GM23338 (cell line): ENCODE results near the gene NPM1. TPM values are rescaled to one million over a fixed set of nuclear protein-coding genes. Genes with fewer than 3 reads are reported as not detected.

Experiments used
- ATAC-seq: fragments of 200-7000 bp; cut with Tn5 transposase; 3 replicates; pipeline ENCODE4 v1.9.1; 2020
- DNase-seq: peaks from one replicate; pipeline ENCODE4 v3.0.0-alpha.2; 2015; ENCODE audit warnings: low spot score
- H2AFZ ChIP-seq: fragments of 200-600 bp; sonication (generic); 2 replicates; pipeline ENCODE4 v1.8.0; 2016; ENCODE audit warnings: antibody characterized with exemption, mild to moderate bottlenecking, moderate library complexity
- H3F3A ChIP-seq: fragments of 200-600 bp; sonication (generic); replicated peaks from 2 replicates; pipeline ENCODE4 v1.8.0; 2017; ENCODE audit warnings: antibody characterized with exemption, mixed run types, low read depth
- H3K27ac ChIP-seq: fragments of 200-600 bp; sonication (generic); 2 replicates; pipeline ENCODE4 v1.6.1; 2016; ENCODE audit warnings: low read depth
- H3K27me3 ChIP-seq: fragments of 200-600 bp; sonication (generic); 2 replicates; pipeline ENCODE4 v1.8.0; 2016; ENCODE audit warnings: mild to moderate bottlenecking, mixed run types, moderate library complexity; ENCODE audit not compliant: insufficient read depth
- H3K36me3 ChIP-seq: fragments of 200-600 bp; sonication (generic); 2 replicates; pipeline ENCODE4 v1.8.0; 2016; ENCODE audit warnings: mild to moderate bottlenecking; ENCODE audit not compliant: insufficient read depth
- H3K4me1 ChIP-seq: fragments of 200-600 bp; sonication (generic); 2 replicates; pipeline ENCODE4 v1.8.0; 2016; ENCODE audit warnings: mild to moderate bottlenecking, moderate library complexity; ENCODE audit not compliant: insufficient read depth
- H3K4me2 ChIP-seq: fragments of 200-600 bp; sonication (generic); 2 replicates; pipeline ENCODE4 v1.7.1; 2017; ENCODE audit warnings: mixed run types
- H3K4me3 ChIP-seq: fragments of 200-600 bp; sonication (generic); 2 replicates; pipeline ENCODE4 v1.6.1; 2016; ENCODE audit warnings: mixed run types
- H3K79me2 ChIP-seq: fragments of 200-600 bp; sonication (generic); replicated peaks from 2 replicates; pipeline ENCODE4 v1.8.0; 2017; ENCODE audit warnings: mild to moderate bottlenecking; ENCODE audit not compliant: insufficient read depth
- H3K9me2 ChIP-seq: fragments of 200-600 bp; sonication (generic); 2 replicates; pipeline ENCODE4 v1.8.0; 2017; ENCODE audit not compliant: insufficient read depth
- H4K20me1 ChIP-seq: fragments of 200-600 bp; sonication (generic); replicated peaks from 2 replicates; pipeline ENCODE4 v1.8.0; 2017; ENCODE audit warnings: mild to moderate bottlenecking; ENCODE audit not compliant: insufficient read depth
- H3K27ac Mint-ChIP-seq: 2 replicates; pipeline ENCODE4 v1.8.0; 2020; ENCODE audit warnings: inconsistent platforms, mild to moderate bottlenecking, moderate library complexity, mixed read lengths
- H3K27me3 Mint-ChIP-seq: 3 replicates; pipeline ENCODE4 v1.8.0; 2022; ENCODE audit warnings: low read depth, mild to moderate bottlenecking, moderate library complexity, mixed read lengths, inconsistent platforms; ENCODE audit not compliant: insufficient read depth, poor library complexity
- H3K36me3 Mint-ChIP-seq: 3 replicates; pipeline ENCODE4 v1.8.0; 2021; ENCODE audit warnings: low read depth, mild to moderate bottlenecking, inconsistent platforms, moderate library complexity, mixed read lengths
- H3K4me1 Mint-ChIP-seq: 3 replicates; pipeline ENCODE4 v1.8.0; 2020; ENCODE audit warnings: mild to moderate bottlenecking, inconsistent platforms, mixed read lengths
- H3K4me3 Mint-ChIP-seq: 3 replicates; pipeline ENCODE4 v1.8.0; 2021; ENCODE audit warnings: moderate library complexity, mild to moderate bottlenecking, inconsistent platforms, mixed read lengths
- H3K9me3 Mint-ChIP-seq: 3 replicates; pipeline ENCODE4 v1.8.0; 2020; ENCODE audit warnings: moderate library complexity, mild to moderate bottlenecking, inconsistent platforms, mixed read lengths
- CREB1 ChIP-seq: fragments of 250-450 bp; sonication (Bioruptor Pico); IDR thresholded peaks from 2 replicates; pipeline ENCODE4 v1.5.0; 2020; ENCODE audit warnings: low read depth, mild to moderate bottlenecking, moderate library complexity
- EZH2 ChIP-seq: fragments of 200-600 bp; sonication (generic); IDR thresholded peaks from one replicate; pipeline ENCODE4 v1.8.0; 2017; ENCODE audit warnings: antibody characterized with exemption, mild to moderate bottlenecking, low read depth; ENCODE audit not compliant: unreplicated experiment
- EZH2phosphoT487 ChIP-seq: fragments of 200-600 bp; sonication (generic); IDR thresholded peaks from one replicate; pipeline ENCODE4 v1.8.1; 2018; ENCODE audit warnings: antibody characterized with exemption; ENCODE audit not compliant: unreplicated experiment
- JUNB ChIP-seq: IDR thresholded peaks from one replicate; pipeline ENCODE4 v1.6.1; 2016; ENCODE audit warnings: antibody characterized with exemption; ENCODE audit not compliant: unreplicated experiment
- STAT1 ChIP-seq: IDR thresholded peaks from one replicate; pipeline ENCODE4 v1.6.1; 2016; ENCODE audit warnings: antibody characterized with exemption; ENCODE audit not compliant: unreplicated experiment
- ZNF114 ChIP-seq: fragments of 250-450 bp; sonication (Bioruptor Pico); IDR thresholded peaks from 2 replicates; pipeline ENCODE4 v1.5.0; 2020; ENCODE audit warnings: mild to moderate bottlenecking, moderate library complexity
- ZNF331 ChIP-seq: fragments of 250-450 bp; sonication (Bioruptor Pico); IDR thresholded peaks from 2 replicates; pipeline ENCODE4 v1.5.0; 2020; ENCODE audit warnings: low read depth, mild to moderate bottlenecking, moderate library complexity
- polyA plus RNA-seq: library from polyadenylated mRNA; unstranded; fragments of >200 nt; fragmentation: Nextera tagmentation; extraction: Ambion mirVana; gene quantifications from 2 replicates; pipeline ENCODE4 v1.2.1, GENCODE V29; 2016
- total RNA-seq: library from RNA; depleted of rRNA; stranded (reverse); fragments of >200 nt; shearing (Covaris generic); gene quantifications from 2 replicates; pipeline ENCODE4 v1.2.3, GENCODE V29; 2014
- TF ChIP-seq, protein P1 (sequence below), 2 experiments: fragments of 200-600 bp in 1 of 2; sonication (generic) in 1 of 2; conservative IDR thresholded peaks; 2 replicates each; pipeline versions ENCODE4 v1.5.1 to v1.6.1; 2016 to 2017; ENCODE audit warnings: antibody characterized with exemption in 2 of 2, low read depth in 2 of 2, mild to moderate bottlenecking in 2 of 2, moderate library complexity in 1 of 2
- TF ChIP-seq, protein P2 (sequence below): fragments of 250-450 bp; sonication (Bioruptor Pico); IDR thresholded peaks from 2 replicates; pipeline ENCODE4 v1.5.0; 2020; ENCODE audit warnings: mild to moderate bottlenecking, moderate library complexity
- TF ChIP-seq, protein P3 (sequence below): IDR thresholded peaks from 2 replicates; pipeline ENCODE4 v1.6.1; 2016; ENCODE audit warnings: antibody characterized with exemption

NPM1 gene
- total and polyA plus RNA-seq, 2 experiments from 2014 or later = 3,739 to 5,242 TPM

DNA sequence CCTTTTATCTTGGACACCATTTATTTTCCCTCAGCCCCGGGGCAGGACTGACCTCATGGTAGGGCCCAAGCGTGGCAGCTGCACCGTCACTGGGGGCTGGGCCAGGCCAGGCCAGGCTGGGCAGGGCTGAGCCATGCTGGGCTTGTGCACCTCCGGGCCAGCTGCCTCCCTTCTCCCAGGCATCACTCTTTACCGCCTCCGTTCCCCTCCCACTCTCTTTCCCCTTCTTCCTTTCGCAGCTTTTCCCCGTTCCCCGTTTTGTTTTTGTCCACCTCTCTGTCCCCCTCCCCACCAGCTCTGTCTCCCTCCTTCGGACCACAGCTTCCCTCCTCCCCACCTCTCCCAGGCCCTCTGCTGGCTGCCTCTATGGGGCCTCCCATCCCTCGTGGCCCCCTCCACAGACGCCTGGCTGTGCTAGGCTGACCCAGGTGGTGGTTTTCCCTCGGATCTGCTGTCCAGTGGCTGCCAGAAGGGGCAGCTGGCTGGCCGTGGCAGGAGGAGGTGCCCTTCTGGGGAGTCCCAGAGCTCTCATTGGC, 49.7 kb downstream of the NPM1 start:
- no peaks in the 10 kb centered on the region; the same call in 2 of the 3 replicates for H3K36me3 Mint-ChIP-seq
- H3K4me3 Mint-ChIP-seq = no peak overlapping the region
- peaks cover 17% of the 10 kb centered on the region for H3K4me1 ChIP-seq
- TF ChIP-seq CREB1 (CRISPR knock-in tag) = no peak
- TF ChIP-seq, protein P1, sequence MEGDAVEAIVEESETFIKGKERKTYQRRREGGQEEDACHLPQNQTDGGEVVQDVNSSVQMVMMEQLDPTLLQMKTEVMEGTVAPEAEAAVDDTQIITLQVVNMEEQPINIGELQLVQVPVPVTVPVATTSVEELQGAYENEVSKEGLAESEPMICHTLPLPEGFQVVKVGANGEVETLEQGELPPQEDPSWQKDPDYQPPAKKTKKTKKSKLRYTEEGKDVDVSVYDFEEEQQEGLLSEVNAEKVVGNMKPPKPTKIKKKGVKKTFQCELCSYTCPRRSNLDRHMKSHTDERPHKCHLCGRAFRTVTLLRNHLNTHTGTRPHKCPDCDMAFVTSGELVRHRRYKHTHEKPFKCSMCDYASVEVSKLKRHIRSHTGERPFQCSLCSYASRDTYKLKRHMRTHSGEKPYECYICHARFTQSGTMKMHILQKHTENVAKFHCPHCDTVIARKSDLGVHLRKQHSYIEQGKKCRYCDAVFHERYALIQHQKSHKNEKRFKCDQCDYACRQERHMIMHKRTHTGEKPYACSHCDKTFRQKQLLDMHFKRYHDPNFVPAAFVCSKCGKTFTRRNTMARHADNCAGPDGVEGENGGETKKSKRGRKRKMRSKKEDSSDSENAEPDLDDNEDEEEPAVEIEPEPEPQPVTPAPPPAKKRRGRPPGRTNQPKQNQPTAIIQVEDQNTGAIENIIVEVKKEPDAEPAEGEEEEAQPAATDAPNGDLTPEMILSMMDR (conservative IDR thresholded peaks at IDR 0.05; ENCODE audit: low read depth in 2 of 2) = peak; percentile 26 to 36
- H3K4me3 ChIP-seq = no peak overlapping the region
- no peaks in the 10 kb centered on the region for H4K20me1 ChIP-seq
- peaks cover 9% of the 10 kb centered on the region for H3K27me3 Mint-ChIP-seq
- H3K4me2 ChIP-seq = 0 out of 2 replicates have a peak overlapping the region, but pooled peaks have one; percentile 55
- H3F3A ChIP-seq = no peaks in the 10 kb centered on the region
- H3K4me1 Mint-ChIP-seq = peaks cover 47% of the 10 kb centered on the region
- no peaks in the 10 kb centered on the region for H3K9me2 ChIP-seq
- ATAC-seq (peak; percentile 59), DNase-seq (peak; percentile 71)
- no peaks in the 10 kb centered on the region for H3K79me2 ChIP-seq
- H3K27ac Mint-ChIP-seq = no peak overlapping the region
- no peaks in the 10 kb centered on the region for H3K9me3 Mint-ChIP-seq
- H3K27me3 ChIP-seq = no peaks in the 10 kb centered on the region
- H2AFZ ChIP-seq = peak overlapping the region; percentile 84
- H3K27ac ChIP-seq = no peak overlapping the region
- H3K36me3 ChIP-seq = no peaks in the 10 kb centered on the region

DNA sequence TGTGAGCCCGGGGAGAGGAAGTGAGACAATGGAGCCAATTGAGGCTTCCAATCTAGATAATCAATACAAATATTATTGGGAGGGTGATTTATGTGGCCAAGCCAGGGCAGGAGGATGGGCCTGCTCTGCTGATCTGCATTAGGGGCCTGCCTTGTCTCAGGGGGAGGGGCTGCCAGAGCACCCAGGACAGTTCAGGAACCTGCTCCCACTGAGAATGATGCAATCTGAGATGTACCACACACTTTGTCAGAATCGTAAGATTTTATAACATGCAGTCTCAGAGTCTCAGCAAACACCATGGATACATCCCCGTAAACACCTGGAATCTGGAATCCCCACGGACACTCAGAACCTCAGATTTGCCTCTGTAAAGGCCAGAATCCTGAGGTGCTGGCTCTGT, 51.1 kb downstream of the NPM1 start:
- H3K4me2 ChIP-seq = 0 out of 2 replicates have a peak overlapping the region, but pooled peaks have one; percentile 38
- Mint-ChIP-seq H3K9me3 (no peaks in the 10 kb centered on the region), H3K27ac (peak overlapping the region; percentile 46; the same call in 1 of the 2 replicates), H3K27me3 (peaks cover 9% of the 10 kb centered on the region), H3K36me3 (no peaks in the 10 kb centered on the region; the same call in 2 of the 3 replicates), H3K4me3 (no peak overlapping the region), H3K4me1 (peaks cover 40% of the 10 kb centered on the region)
- no peaks in the 10 kb centered on the region for H3K36me3 ChIP-seq
- no peak overlapping the region for H3K27ac ChIP-seq
- H4K20me1 ChIP-seq = no peaks in the 10 kb centered on the region
- no peak for ATAC-seq
- no peaks in the 10 kb centered on the region for H3F3A ChIP-seq
- peaks cover 17% of the 10 kb centered on the region for H3K4me1 ChIP-seq
- no peaks in the 10 kb centered on the region for H3K79me2 ChIP-seq
- no peaks in the 10 kb centered on the region for H3K27me3 ChIP-seq
- H3K4me3 ChIP-seq = no peak overlapping the region
- no peak overlapping the region for H2AFZ ChIP-seq
- no peaks in the 10 kb centered on the region for H3K9me2 ChIP-seq
- no peak for DNase-seq
- TF ChIP-seq EZH2 (no peak), EZH2phosphoT487 (no peak), JUNB (no peak), ZNF331 (CRISPR knock-in tag) (no peak), ZNF114 (CRISPR knock-in tag) (no peak), CREB1 (CRISPR knock-in tag) (no peak), STAT1 (no peak)
- TF ChIP-seq, protein P1 (conservative IDR thresholded peaks at IDR 0.05; ENCODE audit: low read depth in 2 of 2) = no peak
- TF ChIP-seq, protein P2, sequence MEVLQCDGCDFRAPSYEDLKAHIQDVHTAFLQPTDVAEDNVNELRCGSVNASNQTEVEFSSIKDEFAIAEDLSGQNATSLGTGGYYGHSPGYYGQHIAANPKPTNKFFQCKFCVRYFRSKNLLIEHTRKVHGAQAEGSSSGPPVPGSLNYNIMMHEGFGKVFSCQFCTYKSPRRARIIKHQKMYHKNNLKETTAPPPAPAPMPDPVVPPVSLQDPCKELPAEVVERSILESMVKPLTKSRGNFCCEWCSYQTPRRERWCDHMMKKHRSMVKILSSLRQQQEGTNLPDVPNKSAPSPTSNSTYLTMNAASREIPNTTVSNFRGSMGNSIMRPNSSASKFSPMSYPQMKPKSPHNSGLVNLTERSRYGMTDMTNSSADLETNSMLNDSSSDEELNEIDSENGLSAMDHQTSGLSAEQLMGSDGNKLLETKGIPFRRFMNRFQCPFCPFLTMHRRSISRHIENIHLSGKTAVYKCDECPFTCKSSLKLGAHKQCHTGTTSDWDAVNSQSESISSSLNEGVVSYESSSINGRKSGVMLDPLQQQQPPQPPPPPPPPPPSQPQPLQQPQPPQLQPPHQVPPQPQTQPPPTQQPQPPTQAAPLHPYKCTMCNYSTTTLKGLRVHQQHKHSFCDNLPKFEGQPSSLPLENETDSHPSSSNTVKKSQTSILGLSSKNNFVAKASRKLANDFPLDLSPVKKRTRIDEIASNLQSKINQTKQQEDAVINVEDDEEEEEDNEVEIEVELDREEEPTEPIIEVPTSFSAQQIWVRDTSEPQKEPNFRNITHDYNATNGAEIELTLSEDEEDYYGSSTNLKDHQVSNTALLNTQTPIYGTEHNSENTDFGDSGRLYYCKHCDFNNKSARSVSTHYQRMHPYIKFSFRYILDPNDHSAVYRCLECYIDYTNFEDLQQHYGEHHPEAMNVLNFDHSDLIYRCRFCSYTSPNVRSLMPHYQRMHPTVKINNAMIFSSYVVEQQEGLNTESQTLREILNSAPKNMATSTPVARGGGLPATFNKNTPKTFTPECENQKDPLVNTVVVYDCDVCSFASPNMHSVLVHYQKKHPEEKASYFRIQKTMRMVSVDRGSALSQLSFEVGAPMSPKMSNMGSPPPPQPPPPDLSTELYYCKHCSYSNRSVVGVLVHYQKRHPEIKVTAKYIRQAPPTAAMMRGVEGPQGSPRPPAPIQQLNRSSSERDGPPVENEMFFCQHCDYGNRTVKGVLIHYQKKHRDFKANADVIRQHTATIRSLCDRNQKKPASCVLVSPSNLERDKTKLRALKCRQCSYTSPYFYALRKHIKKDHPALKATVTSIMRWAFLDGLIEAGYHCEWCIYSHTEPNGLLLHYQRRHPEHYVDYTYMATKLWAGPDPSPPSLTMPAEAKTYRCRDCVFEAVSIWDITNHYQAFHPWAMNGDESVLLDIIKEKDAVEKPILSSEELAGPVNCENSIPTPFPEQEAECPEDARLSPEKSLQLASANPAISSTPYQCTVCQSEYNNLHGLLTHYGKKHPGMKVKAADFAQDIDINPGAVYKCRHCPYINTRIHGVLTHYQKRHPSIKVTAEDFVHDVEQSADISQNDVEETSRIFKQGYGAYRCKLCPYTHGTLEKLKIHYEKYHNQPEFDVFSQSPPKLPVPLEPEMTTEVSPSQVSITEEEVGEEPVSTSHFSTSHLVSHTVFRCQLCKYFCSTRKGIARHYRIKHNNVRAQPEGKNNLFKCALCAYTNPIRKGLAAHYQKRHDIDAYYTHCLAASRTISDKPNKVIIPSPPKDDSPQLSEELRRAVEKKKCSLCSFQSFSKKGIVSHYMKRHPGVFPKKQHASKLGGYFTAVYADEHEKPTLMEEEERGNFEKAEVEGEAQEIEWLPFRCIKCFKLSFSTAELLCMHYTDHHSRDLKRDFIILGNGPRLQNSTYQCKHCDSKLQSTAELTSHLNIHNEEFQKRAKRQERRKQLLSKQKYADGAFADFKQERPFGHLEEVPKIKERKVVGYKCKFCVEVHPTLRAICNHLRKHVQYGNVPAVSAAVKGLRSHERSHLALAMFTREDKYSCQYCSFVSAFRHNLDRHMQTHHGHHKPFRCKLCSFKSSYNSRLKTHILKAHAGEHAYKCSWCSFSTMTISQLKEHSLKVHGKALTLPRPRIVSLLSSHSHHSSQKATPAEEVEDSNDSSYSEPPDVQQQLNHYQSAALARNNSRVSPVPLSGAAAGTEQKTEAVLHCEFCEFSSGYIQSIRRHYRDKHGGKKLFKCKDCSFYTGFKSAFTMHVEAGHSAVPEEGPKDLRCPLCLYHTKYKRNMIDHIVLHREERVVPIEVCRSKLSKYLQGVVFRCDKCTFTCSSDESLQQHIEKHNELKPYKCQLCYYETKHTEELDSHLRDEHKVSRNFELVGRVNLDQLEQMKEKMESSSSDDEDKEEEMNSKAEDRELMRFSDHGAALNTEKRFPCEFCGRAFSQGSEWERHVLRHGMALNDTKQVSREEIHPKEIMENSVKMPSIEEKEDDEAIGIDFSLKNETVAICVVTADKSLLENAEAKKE (CRISPR knock-in tag) = no peak
- TF ChIP-seq, protein P3, sequence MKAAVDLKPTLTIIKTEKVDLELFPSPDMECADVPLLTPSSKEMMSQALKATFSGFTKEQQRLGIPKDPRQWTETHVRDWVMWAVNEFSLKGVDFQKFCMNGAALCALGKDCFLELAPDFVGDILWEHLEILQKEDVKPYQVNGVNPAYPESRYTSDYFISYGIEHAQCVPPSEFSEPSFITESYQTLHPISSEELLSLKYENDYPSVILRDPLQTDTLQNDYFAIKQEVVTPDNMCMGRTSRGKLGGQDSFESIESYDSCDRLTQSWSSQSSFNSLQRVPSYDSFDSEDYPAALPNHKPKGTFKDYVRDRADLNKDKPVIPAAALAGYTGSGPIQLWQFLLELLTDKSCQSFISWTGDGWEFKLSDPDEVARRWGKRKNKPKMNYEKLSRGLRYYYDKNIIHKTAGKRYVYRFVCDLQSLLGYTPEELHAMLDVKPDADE = no peak
